HG03135 (cell line): ENCODE data around the gene SND1.

Experiments
- ATAC-seq: cut with Tn5 transposase; IDR thresholded peaks from one replicate; pipeline ENCODE4 v1.9.1; 2021; ENCODE audit warnings: mild to moderate bottlenecking, moderate library complexity; ENCODE audit not compliant: unreplicated experiment

SND1 gene

GRCh38 chr7:127920787-127921438 is 268.9 kb downstream of the SND1 start:
- ATAC-seq: no peak

GRCh38 chr7:127922656-127923055 is 270.7 kb downstream of the SND1 start:
- ATAC-seq: no peak

- no peak for ATAC-seq
Measured at GRCh38 chr7:127924874-127925273, 272.9 kb downstream of the SND1 start.

GRCh38 chr7:127927348-127927696 is 275.3 kb downstream of the SND1 start:
- no peak for ATAC-seq

- ATAC-seq: no peak
Measured at GRCh38 chr7:127928222-127928621, 276.2 kb downstream of the SND1 start.

- ATAC-seq: no peak
Measured at GRCh38 chr7:127928852-127929251, 276.9 kb downstream of the SND1 start.

- no peak for ATAC-seq
Measured at GRCh38 chr7:127930341-127931328, 278.6 kb downstream of the SND1 start.

GRCh38 chr7:127932076-127932475 is 280.1 kb downstream of the SND1 start:
- ATAC-seq: no peak

GRCh38 chr7:127932496-127932895 is 280.5 kb downstream of the SND1 start:
- no peak for ATAC-seq

- no peak for ATAC-seq
Measured at GRCh38 chr7:127933146-127933545, 281.2 kb downstream of the SND1 start.

GRCh38 chr7:127934711-127935110 is 282.7 kb downstream of the SND1 start:
- no peak for ATAC-seq

GRCh38 chr7:127935847-127936376 is 283.9 kb downstream of the SND1 start:
- ATAC-seq: no peak

- no peak for ATAC-seq
Measured at GRCh38 chr7:127937066-127937680, 285.2 kb downstream of the SND1 start.

- ATAC-seq: no peak
Measured at GRCh38 chr7:127938588-127938987, 286.6 kb downstream of the SND1 start.

GRCh38 chr7:127940381-127941160 is 288.6 kb downstream of the SND1 start:
- ATAC-seq: no peak

- no peak for ATAC-seq
Measured at GRCh38 chr7:127941476-127942210, 289.6 kb downstream of the SND1 start.

- no peak for ATAC-seq
Measured at GRCh38 chr7:127943541-127944521, 291.8 kb downstream of the SND1 start.

GRCh38 chr7:127946111-127946510 is 294.1 kb downstream of the SND1 start:
- no peak for ATAC-seq

GRCh38 chr7:127946847-127947246 is 294.9 kb downstream of the SND1 start:
- ATAC-seq: no peak
